ENCODE results near the gene PIWIL1. TPM values are rescaled to one million over a fixed set of nuclear protein-coding genes. Genes with fewer than 3 reads are reported as not detected.

The PIWIL1 gene
- total RNA-seq, 1 experiment from 2014 or later: not detected

- intact Hi-C loops (cut with micrococcal nuclease; ENCODE audit: unreplicated experiment): no loop called here
- POLR2A ChIA-PET (ENCODE audit: unreplicated experiment): no interaction called here
Observed at GRCh38 chr12:130353081-130353480, 15.4 kb downstream of the PIWIL1 start.

GRCh38 chr12:130354407-130354806 is 16.7 kb downstream of the PIWIL1 start:
- Histone ChIP-seq H3K27ac (no peak overlapping the region), H3K4me2 (no peak overlapping the region), H3K79me2 (ENCODE audit: low read depth) (no peaks in the 10 kb centered on the region), H3K9me2 (ENCODE audit: insufficient read depth) (no peaks in the 10 kb centered on the region), H3K9me3 (ENCODE audit: insufficient read depth, low read depth) (no peaks in the 10 kb centered on the region), H3K36me3 (ENCODE audit: low read depth) (no peaks in the 10 kb centered on the region), H4K20me1 (ENCODE audit: insufficient read depth) (no peaks in the 10 kb centered on the region), H3K27me3 (ENCODE audit: insufficient read depth, low read depth) (peaks cover 75% of the 10 kb centered on the region), H3F3A (ENCODE audit: insufficient read depth, low read depth) (no peaks in the 10 kb centered on the region), H2AFZ (no peak overlapping the region), H3K4me1 (replicated peaks; ENCODE audit: insufficient read depth) (no peaks in the 10 kb centered on the region), H3K4me3 (no peak overlapping the region)
- CTCF ChIA-PET: no interaction called here
- intact Hi-C loops (cut with micrococcal nuclease; ENCODE audit: unreplicated experiment): no loop called here
- no TSS peak for BruUV-seq (replicated peaks)
- no peak for TF ChIP-seq EZH2 (IDR thresholded peaks at IDR 0.05; ENCODE audit: low read depth)
- no peak for TF ChIP-seq CTCF (conservative IDR thresholded peaks at IDR 0.05)
- DNase-seq: no peak
- POLR2A ChIA-PET (ENCODE audit: unreplicated experiment): no interaction called here

More at GRCh38 chr12:130353081-130353480, 15.4 kb downstream of the PIWIL1 start:
- H3K9me3 ChIP-seq (ENCODE audit: insufficient read depth, low read depth): no peaks in the 10 kb centered on the region
- no peak overlapping the region for H3K27ac ChIP-seq
- no peaks in the 10 kb centered on the region for H3K79me2 ChIP-seq (ENCODE audit: low read depth)
- H3K4me1 ChIP-seq (replicated peaks; ENCODE audit: insufficient read depth): no peaks in the 10 kb centered on the region
- H3K36me3 ChIP-seq (ENCODE audit: low read depth): no peaks in the 10 kb centered on the region
- no peak overlapping the region for H3K4me2 ChIP-seq
- BruUV-seq (replicated peaks): no TSS peak
- H4K20me1 ChIP-seq (ENCODE audit: insufficient read depth): no peaks in the 10 kb centered on the region
- no peak for DNase-seq
- H3K27me3 ChIP-seq (ENCODE audit: insufficient read depth, low read depth): peaks cover 79% of the 10 kb centered on the region
- H3K4me3 ChIP-seq: no peak overlapping the region
- TF ChIP-seq EZH2 (IDR thresholded peaks at IDR 0.05; ENCODE audit: low read depth) (no peak), CTCF (conservative IDR thresholded peaks at IDR 0.05) (no peak)
- no peaks in the 10 kb centered on the region for H3F3A ChIP-seq (ENCODE audit: insufficient read depth, low read depth)
- no peak overlapping the region for H2AFZ ChIP-seq
- H3K9me2 ChIP-seq (ENCODE audit: insufficient read depth): no peaks in the 10 kb centered on the region
- CTCF ChIA-PET: no interaction called here

- Histone ChIP-seq H3K9me2 (ENCODE audit: insufficient read depth) (no peaks in the 10 kb centered on the region), H3K27ac (no peak overlapping the region), H3K4me2 (no peak overlapping the region), H3K79me2 (ENCODE audit: low read depth) (no peaks in the 10 kb centered on the region), H3F3A (ENCODE audit: insufficient read depth, low read depth) (no peaks in the 10 kb centered on the region), H4K20me1 (ENCODE audit: insufficient read depth) (no peaks in the 10 kb centered on the region), H3K27me3 (ENCODE audit: insufficient read depth, low read depth) (peaks cover 75% of the 10 kb centered on the region), H3K4me3 (no peak overlapping the region), H3K36me3 (ENCODE audit: low read depth) (no peaks in the 10 kb centered on the region), H3K4me1 (replicated peaks; ENCODE audit: insufficient read depth) (no peaks in the 10 kb centered on the region), H2AFZ (no peak overlapping the region), H3K9me3 (ENCODE audit: insufficient read depth, low read depth) (no peaks in the 10 kb centered on the region)
- CTCF ChIA-PET: no interaction called here
- TF ChIP-seq CTCF (conservative IDR thresholded peaks at IDR 0.05) (no peak), EZH2 (IDR thresholded peaks at IDR 0.05; ENCODE audit: low read depth) (no peak)
- no TSS peak for BruUV-seq (replicated peaks)
- intact Hi-C loops (cut with micrococcal nuclease; ENCODE audit: unreplicated experiment): no loop called here
- POLR2A ChIA-PET (ENCODE audit: unreplicated experiment): no interaction called here
- no peak for DNase-seq
Observed at GRCh38 chr12:130356222-130356621, 18.5 kb downstream of the PIWIL1 start.
